Fibroblast of skin of right quadriceps (primary cell): ENCODE data around the gene POLE3.
"Not testable (repeated sequence)": the region's sequence is repeated elsewhere in the genome, so short reads cannot be mapped to it uniquely, and the experiment has no call there.

Experiments
- DNase-seq: peaks from one replicate; pipeline ENCODE4 v3.0.0-alpha.2; 2013

POLE3 gene

DNA sequence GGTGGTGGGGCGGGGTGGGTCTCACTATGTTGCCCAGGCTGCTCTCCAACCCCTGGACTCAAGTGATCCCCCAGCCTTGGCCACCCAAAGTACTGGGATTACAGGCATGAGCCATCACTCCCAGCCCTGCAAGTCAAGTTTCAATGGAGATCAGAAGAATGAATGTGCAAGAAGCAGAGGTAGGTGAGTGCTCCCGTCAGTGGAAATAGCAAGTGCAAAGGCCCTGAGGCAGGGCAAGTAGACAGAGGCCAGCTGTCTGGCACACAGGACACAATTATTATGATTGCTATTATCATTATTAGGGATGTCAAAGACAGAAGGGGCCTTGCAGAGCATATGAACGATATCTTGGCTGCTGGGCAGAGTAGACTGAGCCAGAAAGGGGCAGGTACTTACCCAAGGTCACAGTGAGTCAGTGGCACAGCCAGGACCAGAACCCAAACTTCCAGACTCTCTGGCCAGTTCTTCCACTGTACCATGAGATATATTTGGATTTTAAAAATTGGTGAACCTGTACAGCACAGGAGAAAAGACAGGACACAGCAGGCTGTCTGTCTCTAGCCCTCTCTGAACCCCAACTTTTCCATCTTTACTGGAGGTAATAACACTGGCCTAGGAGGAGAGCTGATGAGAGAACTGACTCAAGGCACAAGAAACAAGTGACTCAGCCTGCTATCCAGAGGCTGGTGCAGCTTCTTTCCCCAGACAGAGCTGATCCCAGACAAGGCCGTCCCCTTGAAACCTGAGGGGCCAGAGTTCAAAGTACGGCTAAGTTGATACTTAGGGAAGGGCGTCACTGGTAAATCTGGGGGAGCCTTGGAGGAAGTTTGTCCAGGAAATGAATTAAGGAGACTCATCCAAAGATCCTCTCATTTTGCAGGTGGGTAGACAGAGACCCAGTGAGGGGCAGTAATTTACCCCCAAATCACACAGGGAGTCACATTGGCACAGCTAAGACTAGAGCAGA is 35.1 kb downstream of the POLE3 start:
- no peak for DNase-seq

DNA sequence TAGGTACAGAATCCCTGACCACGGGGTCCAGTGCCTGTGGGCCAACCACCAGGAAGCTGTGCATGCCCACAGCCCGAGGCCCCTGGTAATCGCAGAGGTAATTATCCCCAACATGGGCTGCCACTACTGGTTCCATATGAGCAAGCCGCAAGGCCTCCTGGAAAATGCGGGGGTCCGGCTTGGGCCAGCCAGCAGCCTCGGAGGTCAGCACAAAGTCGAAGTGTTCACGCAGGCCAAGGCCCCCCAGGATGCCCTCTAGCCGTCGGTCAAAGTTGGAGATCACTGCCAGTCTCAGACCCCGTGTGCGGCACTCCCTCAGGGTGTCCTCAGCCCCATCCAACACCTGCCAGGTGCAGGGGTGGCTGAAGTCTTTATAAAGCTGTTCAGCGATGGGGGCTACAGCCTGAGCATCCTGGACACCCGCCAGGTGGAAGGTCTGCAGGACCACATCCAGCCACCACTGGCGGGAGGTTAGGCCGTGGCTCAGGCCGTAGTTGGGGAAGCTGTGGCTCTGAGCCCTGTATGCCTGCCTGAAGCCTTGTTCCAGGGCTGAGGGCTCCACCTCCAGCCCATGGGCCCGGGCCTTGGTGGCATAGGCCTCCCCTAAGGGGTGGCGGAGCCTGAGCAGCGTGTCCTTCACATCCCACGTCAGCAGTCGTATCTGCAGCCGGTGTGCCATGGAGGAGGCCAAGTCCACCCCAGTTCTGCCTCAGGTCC is 36.6 kb downstream of the POLE3 start:
- DNase-seq: no peak

DNA sequence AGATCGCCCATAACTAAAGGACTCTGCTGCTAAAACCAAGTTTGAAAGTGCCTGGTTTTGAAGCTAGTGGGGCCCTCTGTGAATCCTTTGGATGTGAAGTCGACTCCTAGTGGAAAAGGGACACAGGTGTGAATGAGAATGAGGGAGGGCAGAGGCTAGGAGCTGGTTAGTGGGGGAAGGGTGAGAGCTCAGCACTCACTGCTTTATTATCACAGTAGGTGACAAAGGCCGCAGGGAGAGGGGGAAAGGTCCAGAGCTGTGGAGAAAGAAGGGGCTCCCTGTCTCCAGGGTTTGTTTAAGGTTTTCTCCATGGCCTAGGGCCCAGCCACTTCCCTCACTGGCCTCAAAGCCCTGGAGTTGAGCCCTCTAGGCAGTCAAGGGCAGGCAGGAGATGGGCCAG is 37.2 kb downstream of the POLE3 start:
- no peak for DNase-seq

DNA sequence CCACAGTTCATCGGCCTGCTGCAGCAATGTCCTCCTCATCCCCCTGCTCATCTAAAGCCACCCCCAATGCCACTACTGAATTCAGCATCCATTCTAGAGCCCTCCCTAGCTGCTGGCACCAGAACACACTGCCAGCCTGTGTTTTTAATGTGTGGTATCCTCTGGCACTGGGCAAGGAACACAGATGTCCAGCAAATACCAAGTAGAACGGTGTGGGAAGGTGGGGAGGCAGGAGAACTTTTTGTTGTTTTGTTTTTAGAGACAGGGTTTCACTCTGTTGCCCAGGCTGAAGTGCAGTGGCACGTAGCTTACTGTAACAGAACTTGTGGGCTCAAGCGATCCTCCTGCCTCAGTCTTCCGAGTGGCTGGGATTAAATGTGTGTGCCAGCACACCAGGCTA is 38.4 kb downstream of the POLE3 start:
- no peak for DNase-seq

DNA sequence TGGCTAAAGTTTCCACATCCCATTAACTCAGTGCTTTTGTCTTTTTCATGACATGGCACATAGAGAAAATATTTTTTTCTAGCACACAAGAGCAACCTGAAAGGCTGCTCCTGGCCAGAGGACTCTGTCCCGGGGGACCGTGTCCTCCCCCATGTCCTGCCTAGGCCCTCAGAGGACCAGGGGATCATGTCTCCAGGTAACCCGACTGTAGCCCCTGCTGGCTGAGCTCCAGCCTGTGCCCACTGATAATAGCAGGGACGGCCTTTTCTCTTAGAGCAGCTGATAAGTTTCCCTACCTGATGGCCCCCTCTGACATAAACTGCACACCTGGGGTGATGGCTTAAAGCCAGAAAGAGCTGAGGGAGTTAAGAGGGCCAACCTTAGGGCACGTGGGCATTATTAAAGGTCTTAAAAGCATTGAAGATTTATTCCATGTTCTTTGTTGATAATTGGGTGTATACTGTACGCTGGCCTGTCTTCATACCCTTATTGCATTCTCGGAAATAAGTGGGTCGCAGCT is 39.6 kb downstream of the POLE3 start:
- DNase-seq: no peak

DNA sequence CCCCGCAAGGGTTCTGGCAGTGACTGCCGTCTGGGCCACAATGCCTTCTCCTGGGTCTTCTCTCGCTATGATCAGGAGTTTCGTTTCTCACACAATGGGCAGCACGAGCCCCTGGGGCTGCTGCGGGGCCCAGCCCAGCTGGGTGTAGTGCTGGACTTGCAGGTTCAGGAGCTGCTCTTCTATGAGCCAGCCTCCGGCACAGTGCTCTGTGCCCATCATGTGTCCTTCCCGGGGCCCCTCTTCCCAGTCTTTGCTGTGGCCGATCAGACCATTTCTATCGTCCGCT is 40.7 kb downstream of the POLE3 start:
- no peak for DNase-seq

DNA sequence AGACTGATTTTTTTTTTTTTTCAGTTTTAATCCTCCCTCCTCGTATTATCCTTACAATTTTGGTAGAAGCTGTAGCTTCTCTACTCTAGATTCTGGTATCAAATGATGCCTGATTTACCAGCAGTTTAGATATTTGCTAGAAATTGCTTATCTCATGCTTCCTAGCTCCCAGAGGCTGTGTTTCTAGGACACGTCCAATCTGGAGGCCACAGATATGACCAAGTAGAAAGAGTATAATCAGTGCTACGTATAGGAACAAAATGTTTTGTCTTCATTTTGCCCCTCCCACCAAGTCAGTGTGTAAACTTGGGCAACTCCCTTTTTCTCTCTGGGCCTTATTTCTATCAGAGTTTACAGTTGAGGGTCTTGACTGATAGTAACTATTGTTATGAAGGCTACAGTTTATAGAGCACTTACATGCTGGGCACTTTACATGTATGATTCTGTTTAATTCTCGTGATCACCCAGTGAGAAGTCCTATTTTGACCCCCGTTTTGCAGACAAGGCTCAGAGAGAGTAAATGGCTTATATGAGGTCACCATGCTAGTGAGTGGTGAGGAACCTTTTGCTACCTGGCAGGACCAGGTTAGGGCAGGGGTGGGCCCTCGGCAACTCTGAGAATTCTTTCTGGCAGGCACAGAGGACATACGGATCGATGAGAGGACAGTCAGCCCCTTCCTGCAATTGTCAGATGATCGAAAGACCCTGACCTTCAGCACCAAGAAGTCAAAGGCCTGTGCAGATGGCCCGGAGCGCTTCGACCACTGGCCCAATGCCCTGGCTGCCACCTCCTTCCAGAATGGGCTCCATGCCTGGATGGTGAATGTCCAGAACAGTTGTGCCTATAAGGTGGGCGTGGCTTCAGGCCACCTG is 41.3 kb downstream of the POLE3 start:
- DNase-seq: no peak

DNA sequence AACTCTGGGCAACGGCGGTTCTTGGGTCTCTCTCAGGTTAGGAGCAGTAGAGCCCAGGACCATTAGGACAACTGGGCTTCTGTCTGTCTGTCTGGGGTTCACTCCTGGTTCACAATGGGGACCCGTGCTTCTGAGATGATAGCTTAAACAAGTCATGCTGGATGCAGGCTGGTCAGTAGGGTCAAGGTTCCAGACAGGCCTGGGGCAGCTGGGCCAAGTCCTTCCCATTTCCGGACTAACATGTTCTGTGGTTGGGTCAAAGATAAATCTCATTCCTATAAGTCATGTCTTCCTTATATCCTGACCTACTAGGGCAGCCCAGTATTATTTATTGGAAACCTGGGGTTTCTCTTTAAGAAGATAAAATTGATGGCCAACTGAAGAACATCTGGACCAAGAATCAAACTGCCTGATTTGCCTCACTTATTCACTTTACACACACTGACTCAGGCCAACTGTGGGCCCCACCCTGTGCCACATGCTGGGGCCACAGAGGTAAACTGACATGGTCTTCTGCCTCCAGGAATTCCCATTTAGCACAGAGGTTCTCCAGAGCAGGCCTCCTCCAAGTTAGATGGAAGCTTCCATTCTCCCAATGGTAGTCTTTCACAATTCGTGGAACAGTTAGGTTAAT is 42.0 kb downstream of the POLE3 start:
- no peak for DNase-seq

DNA sequence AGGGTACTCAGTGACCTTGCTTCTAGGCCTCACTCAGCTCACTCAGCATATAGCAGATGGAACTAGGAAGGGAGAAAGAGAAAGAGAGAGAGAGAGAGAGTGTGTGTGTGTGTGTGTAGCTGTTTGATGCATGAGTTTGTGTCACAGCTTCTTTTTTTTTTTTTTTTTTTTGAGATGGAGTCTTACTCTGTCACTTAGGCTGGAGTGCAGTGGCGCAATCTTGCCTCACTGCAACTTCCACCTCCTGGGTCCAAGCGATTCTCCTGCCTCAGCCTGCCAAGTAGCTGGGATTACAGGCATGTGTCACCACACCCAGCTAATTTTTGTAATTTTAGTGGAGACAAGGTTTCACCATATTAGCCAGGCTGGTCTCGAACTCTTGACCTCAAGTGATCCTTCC is 44.8 kb downstream of the POLE3 start:
- DNase-seq: not testable (repeated sequence)

DNA sequence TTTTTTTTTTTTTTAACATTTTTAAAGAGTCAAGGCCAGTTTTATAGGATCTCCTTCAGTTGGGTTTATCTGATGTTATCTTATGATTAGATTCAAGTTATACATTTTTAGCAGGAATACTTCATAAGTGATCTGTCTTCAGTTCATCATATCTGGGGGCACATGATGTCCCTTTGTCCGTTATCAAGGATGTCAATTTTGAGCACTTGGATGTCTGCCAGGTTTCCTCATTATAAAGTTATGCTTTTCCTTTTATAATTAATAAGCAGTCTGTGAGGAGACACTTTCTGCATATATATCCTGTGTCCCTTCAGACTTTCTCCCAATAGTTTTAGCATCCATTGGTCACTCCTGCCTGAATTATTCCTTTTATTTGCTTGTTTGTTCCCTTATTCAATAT is 45.5 kb downstream of the POLE3 start:
- DNase-seq: no peak

DNA sequence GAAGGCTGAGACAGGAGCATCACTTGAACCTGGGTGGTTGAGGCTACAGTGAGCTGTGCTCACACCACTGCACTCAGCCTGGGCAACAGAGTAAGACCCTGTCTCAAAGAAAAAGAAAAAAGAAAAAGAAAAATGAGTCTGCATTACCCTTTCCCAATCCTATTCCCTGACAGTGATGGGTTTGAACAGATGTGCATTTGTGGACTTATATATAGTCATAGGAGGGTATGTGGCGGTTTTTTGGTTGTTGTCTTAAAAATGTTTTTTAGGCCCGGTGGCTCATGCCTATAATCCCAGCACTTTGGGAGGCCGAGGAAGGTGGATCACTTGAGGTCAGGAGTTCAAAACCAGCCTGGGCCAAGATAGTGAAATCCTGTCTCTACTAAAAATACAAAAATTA is 47.1 kb downstream of the POLE3 start:
- no peak for DNase-seq

DNA sequence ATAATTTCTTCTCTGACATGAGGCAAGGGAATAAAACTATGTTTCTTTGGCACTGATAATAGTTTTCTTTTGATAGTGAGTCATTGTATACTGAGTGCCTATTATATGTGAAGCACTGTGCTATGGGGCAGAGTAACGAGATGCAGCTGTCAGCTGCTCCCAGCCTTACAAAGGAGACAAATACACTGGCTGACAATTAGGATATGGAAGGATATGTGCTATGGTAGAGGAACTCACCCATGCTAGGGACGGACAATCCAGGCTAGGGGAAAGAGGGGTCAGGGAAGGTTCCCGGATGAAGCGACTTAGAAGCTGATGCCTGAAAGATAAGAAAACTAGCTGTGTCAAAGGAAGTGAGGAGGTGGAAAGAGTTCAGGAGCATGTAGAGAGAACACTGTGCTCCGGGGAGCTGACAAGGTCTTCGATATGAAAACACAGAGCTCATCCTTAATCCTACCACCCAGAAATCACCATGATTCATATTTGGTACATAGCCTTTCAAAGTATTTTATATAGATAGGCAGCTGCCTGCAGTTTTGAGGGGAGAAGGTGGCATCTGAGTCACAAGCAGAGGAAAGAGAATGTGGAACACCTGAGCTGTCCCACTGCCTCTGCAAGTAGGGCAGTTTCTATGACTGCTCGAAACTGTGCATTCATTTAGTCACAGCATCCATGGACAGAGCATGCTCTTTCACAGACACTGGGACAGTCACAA is 49.0 kb downstream of the POLE3 start:
- peak; percentile 15 for DNase-seq

DNA sequence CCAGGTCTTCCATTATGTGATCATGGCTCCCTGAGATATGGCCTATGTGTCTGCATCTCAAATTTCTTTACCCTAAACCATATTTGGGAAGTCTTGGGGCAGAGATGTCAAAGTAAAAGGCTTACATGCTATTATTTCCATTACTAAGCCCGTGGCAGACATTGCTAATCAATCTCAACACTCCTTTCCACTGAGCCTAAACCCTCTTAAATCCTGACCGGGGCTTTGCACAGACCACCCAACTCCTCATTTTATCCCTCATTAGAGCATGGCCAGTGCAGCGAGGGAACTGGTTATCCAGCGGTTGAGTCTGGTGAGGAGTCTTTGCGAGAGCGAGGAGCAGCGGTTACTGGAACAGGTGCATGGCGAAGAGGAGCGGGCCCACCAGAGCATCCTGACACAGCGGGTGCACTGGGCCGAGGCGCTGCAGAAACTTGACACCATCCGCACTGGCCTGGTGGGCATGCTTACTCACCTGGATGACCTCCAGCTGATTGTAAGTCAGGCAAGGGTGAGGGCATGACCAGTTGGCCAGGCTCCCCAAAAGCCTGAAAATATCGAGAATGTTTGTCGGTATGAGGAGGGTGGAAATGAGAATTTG is 50.1 kb downstream of the POLE3 start:
- DNase-seq: no peak

DNA sequence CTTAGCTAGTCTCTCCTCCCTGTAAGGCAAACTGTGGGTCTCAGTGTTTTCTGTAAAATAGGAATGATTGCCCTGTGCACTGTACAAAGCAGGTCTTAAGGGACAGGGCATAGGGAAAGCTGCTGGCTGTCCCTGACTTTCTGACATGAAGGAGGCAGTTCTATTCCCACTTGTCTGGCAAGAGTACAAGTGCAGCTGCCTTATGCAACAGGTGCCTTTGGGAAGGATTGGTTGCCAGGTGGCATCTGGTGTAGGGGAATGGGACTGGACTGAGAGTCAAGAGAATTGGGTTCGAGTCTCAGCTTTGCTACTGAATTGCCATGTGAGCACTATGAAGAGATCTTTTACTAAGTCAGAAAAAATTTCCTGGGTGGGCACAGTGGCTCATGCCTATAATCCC is 51.1 kb downstream of the POLE3 start:
- DNase-seq: no peak
